SK-N-SH (cell line): ENCODE results near the gene DNAL4.

ENCODE experiments used
- MAX ChIP-seq: IDR thresholded peaks from 2 replicates; pipeline ENCODE4 v1.4.0; 2012; ENCODE audit warnings: low read depth
- TF ChIP-seq, protein P1 (sequence below): fragments of 200-600 bp; sonication (generic); IDR thresholded peaks from 2 replicates; pipeline ENCODE4 v1.6.1; 2017; ENCODE audit warnings: antibody characterized with exemption, mild to moderate bottlenecking, moderate library complexity
- TF ChIP-seq, protein P2 (sequence below): IDR thresholded peaks from 2 replicates; pipeline ENCODE4; 2012

DNA sequence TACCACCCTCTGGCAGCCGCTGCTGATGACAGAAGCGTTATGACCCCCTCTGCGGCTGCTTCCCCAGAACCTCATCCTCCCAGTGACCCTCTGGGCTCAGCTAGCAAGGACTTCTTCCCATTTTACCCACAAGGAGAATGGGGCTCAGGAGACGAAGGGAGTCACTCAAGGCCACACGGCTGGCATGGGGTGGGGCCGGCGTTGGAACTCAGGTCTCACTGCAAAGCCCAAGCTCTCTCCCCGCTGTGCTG is 21.4 kb downstream of the DNAL4 start:
- TF ChIP-seq, protein P1, sequence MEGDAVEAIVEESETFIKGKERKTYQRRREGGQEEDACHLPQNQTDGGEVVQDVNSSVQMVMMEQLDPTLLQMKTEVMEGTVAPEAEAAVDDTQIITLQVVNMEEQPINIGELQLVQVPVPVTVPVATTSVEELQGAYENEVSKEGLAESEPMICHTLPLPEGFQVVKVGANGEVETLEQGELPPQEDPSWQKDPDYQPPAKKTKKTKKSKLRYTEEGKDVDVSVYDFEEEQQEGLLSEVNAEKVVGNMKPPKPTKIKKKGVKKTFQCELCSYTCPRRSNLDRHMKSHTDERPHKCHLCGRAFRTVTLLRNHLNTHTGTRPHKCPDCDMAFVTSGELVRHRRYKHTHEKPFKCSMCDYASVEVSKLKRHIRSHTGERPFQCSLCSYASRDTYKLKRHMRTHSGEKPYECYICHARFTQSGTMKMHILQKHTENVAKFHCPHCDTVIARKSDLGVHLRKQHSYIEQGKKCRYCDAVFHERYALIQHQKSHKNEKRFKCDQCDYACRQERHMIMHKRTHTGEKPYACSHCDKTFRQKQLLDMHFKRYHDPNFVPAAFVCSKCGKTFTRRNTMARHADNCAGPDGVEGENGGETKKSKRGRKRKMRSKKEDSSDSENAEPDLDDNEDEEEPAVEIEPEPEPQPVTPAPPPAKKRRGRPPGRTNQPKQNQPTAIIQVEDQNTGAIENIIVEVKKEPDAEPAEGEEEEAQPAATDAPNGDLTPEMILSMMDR, result no peak
- TF ChIP-seq MAX, result no peak
- TF ChIP-seq, protein P2, sequence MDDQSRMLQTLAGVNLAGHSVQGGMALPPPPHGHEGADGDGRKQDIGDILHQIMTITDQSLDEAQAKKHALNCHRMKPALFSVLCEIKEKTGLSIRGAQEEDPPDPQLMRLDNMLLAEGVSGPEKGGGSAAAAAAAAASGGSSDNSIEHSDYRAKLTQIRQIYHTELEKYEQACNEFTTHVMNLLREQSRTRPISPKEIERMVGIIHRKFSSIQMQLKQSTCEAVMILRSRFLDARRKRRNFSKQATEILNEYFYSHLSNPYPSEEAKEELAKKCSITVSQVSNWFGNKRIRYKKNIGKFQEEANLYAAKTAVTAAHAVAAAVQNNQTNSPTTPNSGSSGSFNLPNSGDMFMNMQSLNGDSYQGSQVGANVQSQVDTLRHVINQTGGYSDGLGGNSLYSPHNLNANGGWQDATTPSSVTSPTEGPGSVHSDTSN, result no peak
